HG03439 (cell line): ENCODE results near the gene SPECC1.
"Not testable (repeated sequence)": the region's sequence is repeated elsewhere in the genome, so short reads cannot be mapped to it uniquely, and the experiment has no call there.

ENCODE experiments used
- ATAC-seq: cut with Tn5 transposase; IDR thresholded peaks from one replicate; pipeline ENCODE4 v1.9.1; 2021; ENCODE audit warnings: mild to moderate bottlenecking, moderate library complexity; ENCODE audit not compliant: unreplicated experiment

Gene SPECC1

DNA sequence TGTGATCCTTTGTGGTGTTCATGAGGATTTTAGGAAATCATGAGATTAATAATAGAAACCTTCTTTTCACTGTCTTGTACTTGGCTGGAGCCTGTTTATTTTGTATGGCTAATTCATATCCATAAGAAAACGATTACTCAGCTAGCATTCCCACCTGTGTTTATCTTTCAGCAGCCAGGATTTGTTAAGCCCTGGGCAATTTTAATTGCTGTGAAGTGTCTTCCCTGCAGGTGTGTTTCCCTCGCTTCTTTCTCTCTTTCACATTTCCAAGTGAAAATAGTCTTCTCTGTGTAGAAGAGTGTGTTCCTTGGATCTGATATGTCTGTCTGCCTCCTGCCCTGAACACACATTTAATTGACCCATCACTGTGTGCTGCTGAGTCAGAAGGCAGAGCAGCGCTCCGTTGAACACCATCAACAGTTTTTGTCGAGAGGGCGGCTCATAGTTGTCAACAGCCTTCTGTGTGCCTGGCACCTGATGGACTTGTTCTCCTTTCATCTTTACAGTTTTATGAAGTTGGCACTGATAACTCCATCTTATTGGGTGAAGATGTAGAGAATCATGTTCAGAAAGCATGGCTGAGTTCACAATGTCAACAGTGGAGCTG, 83.2 kb downstream of the SPECC1 start:
- ATAC-seq = no peak

DNA sequence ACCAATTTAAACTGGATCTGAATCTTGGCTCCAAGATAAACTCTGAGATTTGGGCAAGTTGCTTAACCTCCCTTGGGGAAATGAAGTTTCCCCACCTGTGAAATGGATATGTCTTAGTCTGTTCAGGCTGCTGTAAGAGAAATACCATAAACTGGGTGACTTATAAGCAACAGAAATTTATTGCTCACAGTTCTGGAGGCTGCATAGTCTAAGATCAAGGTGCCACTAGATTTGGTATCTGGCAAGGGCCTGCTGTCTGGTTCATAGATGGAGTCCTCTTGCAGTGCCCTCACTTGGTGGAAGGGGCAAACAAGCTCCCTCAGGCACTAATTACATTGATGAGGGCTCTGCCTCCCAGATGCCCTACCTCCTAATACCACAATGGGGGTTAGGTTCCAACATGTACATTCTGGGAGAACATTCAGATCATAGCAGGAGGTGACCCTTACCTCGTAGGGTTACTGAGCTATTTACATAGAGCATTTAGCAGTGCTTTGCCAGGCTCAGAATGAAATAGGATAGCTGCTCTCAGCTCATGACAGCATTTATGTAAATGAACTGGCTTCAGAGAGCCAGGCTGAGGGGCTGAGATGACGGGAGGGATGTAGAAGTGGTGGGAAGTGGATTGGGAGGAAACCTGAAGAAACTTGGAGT, 83.9 kb downstream of the SPECC1 start:
- no peak for ATAC-seq

DNA sequence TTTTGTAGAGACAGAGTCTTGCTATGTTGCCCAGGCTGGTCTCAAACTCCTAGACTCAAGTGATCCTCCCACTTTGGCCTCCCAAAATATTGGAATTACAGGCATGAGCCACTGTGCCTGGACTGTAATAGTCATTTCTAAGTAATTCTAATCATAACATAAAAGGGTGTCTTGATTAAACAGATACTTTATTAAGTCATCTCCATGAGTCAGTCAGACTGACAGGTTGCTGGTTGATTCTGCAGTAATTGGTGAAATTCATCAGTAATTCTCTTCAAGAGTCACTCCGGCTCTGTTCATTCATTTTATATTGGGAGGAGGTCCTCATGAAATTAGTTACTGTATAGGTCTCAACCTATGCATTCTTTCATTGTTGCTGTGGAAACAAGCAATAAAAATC, 85.6 kb downstream of the SPECC1 start:
- ATAC-seq = no peak

DNA sequence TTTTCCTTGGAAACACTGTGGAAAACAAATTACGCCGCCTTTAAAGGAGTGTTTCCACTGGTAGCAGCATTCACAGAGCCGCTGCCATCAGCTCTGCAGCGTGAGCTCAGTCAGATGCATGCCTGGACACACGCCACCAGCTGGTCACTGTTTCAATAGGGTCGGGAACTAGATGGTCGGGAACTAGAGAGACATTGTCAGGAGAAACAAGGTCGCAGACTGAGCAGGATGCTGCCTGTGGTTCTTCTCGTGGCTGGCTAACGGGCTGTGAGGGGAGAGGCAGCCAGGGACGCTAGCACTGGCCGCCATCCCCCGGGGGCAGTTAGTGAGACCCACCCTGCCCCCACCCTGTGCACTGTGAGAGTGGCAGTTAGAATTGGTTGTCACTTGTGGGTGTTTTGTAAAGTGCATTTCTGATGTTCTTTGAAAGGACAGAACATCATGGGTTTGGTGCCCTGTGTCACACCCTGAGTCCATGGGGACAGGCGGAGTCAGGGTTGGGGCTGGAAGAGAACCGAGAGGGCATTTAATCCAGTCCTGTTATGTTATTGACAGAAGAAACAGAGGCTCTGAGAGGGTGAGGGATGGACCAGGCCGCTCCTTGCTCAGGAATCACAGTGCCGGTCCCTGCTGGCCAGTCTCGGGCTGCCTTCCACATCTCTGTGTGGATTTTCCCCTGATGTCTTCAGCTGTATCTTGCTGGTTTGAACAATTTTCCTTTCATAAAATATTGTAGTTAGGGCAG, 86.3 kb downstream of the SPECC1 start:
- ATAC-seq = no peak

DNA sequence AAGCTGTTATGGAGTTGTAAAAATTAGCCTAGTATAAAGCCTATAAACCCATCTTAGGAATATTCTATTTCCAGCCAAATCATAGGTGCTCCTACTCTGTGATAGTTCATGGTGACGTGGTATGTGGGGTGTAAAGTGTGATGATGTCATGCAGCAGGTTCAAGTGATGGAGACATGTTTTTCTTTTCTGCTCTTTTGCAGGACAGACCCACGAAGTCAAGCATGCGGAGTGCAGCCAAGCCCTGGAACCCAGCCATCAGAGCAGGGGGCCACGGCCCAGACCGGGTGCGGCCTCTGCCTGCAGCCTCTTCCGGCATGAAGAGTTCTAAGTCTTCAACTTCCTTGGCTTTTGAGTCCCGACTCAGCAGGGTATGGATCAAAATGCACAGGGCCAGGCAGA, 87.3 kb downstream of the SPECC1 start:
- no peak for ATAC-seq

DNA sequence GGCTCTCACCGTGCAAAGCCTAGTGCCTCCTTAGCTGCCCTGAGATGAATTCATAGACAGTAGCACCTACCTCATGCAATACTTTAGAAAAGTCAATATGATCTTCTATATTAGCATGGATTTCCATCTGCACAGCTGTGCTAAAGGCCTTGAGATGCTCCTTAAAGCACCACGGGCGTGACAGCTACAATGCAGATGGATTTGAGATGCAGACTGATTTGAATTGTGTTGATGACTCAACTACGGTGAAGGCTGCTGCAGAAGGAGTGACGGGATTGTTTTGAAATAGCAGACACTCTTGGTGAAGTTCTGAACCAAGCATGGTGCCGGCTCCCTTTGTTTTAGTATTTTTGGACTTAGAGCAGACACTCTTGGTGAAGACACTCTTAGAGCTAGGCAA, 88.2 kb downstream of the SPECC1 start:
- no peak for ATAC-seq

DNA sequence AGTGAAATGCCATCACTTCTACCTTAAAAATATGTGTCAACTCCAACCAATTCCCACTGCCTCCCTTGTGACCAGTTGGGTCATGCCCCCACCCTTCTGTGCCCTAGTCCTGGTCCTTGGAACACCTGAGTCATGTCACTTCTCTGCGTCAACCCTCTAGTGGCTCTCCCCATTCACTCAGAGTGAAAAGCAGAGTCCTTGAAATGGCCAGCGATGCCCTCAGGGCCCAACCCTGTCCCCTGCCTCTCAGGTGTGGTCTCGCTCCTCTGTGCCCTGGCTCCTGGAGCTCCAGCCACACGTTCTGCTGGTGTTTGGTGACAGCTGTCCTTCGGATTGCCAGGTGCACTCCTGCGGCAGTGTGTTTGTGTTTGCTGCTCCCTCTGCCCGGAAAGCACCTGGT, 89.2 kb downstream of the SPECC1 start:
- no peak for ATAC-seq

DNA sequence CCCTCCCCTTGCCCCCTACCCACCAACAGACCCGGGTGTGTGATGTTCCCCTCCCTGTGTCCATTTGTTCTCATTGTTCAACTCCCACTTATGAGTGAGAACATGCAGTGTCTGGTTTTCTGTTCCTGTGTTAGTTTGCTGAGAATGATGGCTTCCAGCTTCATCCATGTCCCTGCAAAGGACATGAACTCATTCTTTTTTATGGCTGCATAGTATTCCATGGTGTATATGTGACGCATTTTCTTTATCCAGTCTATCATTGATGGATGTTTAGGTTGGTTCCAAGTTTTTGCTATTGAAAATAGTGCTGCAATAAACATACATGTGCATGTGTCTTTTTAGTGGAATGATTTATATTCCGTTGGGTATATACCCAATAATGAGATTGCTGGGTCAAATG, 91.6 kb downstream of the SPECC1 start:
- not testable (repeated sequence) for ATAC-seq

DNA sequence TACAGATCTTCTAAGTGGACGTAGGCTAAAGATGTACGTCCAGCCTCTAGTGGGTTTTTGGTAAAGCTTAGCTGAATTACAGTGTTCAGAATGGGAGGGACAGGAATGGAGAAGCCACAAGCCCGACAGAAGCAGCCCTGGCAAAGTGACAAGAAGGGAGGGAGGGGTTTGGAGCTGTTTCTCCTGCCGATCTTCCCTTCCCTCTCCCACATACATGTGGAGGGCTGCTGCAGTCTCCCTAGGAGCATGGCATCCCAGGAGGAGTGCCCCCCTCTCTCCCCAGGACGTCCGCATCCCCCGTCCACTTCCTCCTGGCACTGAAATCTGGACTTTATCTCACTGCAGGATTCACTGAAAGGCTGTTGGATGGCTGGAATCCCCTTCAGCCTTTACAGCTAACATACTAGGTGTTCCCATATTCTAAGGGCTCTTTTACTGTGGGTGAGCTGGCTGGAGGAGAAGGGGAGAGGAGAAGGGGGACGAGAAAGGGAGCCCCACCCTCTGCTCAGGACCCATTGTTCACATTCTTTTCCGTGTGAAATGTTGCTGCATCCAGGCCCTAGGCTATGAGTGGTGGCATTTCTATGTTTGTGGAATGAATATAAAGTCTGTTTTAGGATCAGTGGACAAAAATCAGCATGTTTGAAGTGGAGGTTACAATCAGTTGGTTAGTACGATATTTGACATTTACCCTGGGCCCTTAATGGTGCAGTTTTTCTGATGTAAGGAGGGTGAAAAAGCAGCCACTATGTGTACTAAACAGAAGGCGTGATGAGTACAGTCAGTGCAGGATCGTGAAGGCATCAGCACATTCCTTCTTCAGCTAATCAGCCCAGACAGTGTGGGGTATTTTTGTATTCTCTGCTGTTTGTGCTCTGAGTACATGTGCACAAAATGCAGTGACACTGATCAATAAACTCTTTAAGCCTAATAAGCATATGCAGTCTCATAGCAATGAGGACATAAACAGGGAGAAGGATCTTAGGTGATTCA, 94.6 kb downstream of the SPECC1 start:
- ATAC-seq = no peak

DNA sequence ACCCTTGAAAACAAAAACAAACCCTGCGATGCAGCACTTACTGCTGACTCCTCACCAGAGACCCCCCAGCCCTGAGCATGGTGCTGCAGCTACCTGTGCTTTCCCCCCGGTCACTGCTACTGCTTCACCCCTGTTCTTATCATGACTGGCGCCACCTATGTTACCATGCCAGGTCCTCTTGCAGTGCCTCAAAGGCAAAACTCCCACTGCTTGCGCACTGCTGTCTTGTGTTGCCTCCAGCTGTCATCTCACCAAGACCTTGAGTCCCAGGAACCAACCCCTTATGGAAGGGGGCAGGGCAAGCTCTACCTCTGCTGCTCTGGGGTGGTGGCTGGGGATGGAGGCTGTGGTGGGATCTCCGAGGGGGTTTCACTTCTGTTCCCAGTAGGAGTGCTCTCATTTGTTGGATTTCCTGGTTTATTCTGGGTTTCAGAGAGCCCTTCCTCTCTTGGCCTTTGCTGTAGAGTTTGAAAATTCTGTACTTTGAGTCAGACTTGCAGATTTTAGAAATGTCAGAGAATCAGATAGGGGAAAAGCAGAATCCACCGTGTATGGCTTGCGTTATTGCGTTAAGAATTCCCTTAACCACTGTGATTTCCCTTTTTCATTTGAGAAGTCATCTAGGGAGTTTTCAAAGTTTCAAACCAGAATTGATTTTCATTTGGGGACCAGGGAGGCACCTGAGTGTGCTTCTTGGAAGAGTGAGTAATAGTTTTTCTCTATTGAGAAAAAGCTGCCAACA, 96.6 kb downstream of the SPECC1 start:
- no peak for ATAC-seq

DNA sequence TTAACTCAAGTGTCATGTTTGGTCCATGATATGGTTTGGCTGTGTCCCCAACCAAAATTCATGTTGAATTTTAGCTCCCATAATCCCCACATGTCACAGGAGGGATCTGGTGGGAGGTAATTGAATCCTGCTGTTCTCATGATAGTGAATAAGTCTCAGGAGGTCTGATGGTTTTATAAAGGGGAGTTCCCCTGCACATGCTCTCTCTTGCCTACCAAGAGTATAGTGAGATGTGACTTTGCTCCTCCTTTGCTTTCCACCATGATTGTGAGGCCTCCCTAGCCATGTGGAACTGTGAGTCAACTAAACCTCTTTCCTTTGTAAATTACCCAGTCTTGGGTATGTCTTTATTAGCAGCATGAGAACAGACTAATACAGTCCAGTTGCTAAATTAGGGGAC, 97.3 kb downstream of the SPECC1 start:
- ATAC-seq = not testable (repeated sequence)

DNA sequence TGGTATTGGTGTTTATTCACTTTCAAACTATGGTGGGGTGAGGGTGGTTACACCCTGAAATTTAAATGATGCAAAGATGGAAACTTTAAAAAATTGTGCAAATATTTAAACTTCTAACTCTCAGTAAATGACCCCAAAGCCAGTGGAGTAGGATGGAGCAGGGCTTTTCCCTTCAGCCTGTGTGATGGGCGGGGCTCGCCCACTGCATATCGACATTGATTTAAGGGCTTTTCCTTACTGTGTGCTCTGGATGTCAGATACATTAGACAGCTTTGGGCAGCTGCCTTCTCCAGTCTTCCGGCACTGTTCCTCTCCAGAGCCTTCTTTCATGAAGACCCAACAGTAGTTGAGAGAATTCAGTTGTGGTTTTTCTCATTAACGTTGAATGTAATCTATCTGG, 99.9 kb downstream of the SPECC1 start:
- ATAC-seq = no peak

DNA sequence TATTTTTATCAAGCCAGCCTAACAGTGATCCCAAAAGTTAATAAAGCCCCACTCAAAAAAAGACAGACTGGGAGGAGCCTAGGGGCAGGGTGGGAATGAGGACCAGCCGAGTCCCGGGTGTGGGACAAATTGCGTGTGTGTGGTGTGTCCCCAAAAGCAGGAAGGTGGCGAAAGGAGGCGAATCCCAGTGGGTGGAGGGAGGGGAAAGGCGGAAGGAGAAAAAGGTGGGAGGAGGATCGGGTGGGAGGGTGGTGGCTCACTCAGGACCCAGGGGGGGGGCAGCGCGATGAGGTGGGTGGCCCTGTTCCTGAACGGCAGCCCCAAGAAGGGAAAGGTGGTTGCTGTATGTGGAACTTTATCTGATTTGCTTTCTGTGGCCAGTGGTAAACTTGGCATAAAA, 102.4 kb downstream of the SPECC1 start:
- ATAC-seq = no peak

DNA sequence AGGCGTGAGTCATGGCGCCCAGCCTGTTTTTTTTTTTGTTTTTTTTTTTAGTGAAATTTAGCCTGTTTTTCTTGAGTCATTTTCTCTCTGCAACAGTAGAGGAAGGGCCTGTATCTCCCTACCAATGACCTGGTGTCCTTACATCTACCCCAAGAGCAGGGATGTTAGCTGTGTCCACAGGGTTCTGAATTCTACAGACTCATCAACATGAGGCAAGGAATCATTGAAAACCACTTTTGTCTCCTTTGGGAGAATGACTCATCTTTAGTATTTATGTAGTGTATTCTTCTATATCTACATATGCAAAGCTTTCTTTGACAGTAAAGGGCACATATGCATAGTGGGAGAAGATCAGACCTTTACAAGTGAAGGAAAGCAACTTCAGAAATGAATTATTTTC, 105.3 kb downstream of the SPECC1 start:
- ATAC-seq = no peak

DNA sequence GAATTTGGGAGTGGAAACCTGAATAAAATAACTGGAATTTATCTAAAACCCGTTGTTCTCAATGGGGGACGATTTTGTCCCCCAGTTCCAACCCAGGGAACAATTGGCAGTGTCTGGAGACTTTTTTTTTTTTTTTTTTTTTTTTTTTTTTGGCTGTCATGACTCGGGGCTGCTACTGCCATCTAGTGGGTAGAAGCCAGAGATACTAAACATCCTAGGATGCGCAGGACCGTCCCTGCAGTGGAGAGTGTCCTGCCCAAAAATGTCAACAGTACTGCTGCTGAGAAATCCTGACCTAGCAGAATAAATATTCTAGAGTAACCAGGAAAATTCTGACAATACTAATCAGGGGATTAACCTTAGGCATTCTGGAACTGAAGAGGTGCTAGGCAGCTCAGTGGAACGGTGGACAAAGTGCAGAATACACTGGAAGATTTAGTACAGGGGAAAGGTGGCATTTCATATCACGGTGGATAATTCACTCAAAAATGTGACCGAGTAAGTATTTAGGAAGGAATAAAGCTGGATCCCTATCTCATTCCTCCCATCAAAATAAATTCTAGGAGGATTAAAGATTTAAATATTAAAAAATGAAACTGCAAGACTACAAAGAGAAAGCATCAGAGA, 107.6 kb downstream of the SPECC1 start:
- no peak for ATAC-seq

DNA sequence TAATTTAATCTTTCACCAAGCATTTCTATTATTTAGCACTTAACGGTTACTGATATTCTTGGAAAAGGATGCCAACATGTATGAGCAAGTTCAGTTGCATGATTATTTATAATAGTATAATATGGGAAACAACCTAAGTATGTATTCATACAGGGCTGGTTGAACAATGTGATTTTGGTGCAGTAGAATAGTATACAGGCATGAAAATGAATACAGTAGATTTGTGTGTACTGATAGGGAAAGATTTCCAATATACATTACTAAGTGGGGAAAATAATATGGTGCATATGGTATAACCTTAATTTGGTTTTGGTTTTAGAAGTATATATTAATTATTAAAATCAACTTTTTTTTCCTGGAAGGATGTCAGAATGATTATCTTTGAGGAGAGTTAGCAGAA, 109.1 kb downstream of the SPECC1 start:
- ATAC-seq = no peak

DNA sequence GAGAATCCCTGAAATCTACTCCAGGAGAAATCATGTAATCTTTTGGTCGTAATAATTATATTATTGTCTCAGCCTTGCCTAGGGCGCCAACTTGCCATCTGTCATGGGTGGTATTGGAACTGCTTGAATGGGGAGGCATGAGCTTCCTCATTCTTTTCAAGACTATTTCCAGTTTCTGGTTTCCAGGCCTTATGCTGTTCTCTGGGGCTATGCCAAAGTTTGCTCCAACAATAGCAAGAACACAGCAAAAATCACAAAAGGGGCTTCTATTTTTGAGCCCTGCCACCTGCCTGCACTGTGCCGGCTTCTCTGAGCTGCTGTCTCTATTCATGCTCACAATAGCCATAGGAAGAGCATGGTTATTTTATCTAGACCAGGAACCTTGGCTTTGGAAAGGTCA, 111.7 kb downstream of the SPECC1 start:
- ATAC-seq = no peak

DNA sequence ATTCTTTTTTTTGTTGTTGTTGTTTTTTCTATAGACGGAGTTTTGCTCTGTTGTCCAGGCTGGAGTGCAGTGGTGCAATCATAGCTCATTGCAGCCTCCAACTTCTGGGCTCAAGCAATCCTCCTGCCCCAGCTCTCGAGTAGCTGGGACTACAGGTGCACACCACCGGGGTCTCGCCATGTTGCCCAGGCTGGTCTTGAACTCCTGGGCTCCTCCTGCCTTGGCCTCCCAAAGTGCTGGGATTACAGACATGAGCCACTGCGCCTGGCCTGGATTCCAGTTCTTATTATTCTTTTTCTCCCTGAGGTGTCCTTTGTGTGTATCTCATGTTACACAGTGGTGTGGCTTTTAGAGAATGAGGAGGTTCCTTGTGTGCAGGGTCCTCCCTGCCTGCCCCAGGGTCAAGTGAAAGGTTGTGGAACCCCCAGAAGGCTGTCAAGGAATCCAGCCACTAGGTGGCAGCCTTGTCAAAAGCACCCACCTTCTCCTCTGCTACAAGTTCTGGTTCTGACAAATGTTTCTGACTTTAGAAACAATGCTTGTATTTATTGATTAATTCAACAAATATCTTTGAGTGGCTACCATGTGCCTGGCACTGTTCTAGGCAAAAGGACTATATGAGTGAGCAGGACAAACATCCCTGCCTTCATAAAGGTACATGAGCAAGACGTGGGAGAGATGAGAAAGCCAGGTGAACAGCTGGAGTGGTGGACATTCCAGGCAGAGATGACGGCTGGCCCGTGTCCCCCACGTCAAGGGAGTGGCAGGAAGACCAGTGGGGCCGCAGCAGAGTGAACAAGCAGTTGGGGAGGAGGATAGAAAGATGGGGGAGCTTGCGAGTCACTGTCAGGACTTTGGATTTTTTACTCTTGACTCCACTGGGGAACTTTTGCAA, 112.4 kb downstream of the SPECC1 start:
- ATAC-seq = no peak

DNA sequence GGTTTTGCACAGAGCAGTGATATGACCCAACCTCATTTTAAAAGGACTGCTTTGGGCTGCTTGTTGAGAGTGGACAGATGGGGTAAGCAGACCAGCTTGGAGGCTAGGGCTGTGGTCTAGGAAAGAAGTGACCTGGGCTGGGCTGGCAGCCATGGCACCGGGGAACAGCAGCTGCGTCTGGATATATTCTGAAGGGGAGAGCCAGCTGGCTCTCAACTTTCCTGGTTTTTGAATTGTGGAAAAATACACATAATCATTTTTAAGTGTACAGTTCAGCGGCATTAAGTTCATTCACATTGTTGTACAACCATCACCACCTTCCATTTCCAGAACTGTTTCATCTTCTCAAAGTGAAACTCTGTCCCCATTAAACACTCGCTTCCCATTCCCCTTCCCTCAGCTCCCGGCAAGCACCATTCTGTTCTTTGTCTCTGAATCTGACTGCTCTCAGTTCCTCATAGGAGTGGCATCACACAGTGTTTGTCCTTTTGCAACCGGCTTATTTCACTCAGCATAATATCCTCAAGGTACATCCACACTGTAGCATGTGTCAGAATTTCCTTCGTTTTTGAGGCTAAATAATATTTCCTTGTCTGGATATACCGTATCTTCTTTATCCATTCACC, 113.2 kb downstream of the SPECC1 start:
- no peak for ATAC-seq
